PC-9 (cell line): ENCODE data around the gene SEC14L3. TPM values are rescaled to one million over a fixed set of nuclear protein-coding genes. Genes with fewer than 3 reads are reported as not detected.

Experiments used
- BruUV-seq: library from RNA; stranded (reverse); fragments of 400-500 nt; replicated peaks from 2 replicates; lab custom pipeline; 2021; lab: Mats Ljungman, UMichigan
- CTCF ChIA-PET: fragments of 300-600 bp; sonication (Branson Sonifier 250); formaldehyde crosslinking; loops from one replicate; lab custom pipeline; 2022; ENCODE audit warnings: antibody characterized with exemption; lab: Charles Lee
- POLR2A ChIA-PET: fragments of 300-600 bp; sonication (Branson Sonifier 250); formaldehyde crosslinking; loops from one replicate; lab custom pipeline; 2022; ENCODE audit warnings: antibody characterized with exemption; ENCODE audit not compliant: unreplicated experiment; lab: Charles Lee
- DNase-seq, 2 experiments: peaks; one replicate each; pipeline versions ENCODE4 v3.0.0 to v3.0.0-alpha.2; 2015 to 2022; ENCODE audit warnings: mixed read lengths in 1 of 2
- H2AFZ ChIP-seq: fragments of 200-600 bp; sonication (generic); 2 replicates; pipeline ENCODE4 v1.8.1; 2017; ENCODE audit warnings: antibody characterized with exemption
- H3F3A ChIP-seq: fragments of 200-600 bp; sonication (generic); 2 replicates; pipeline ENCODE4 v1.8.1; 2017; ENCODE audit warnings: antibody characterized with exemption, mild to moderate bottlenecking, low read depth; ENCODE audit not compliant: insufficient read depth
- H3K27ac ChIP-seq: fragments of 200-600 bp; sonication (generic); 2 replicates; pipeline ENCODE4 v1.6.1; 2016; ENCODE audit warnings: mixed run types
- H3K27me3 ChIP-seq: fragments of 200-600 bp; sonication (generic); 2 replicates; pipeline ENCODE4 v1.6.1; 2016; ENCODE audit warnings: low read depth, mixed run types; ENCODE audit not compliant: insufficient read depth
- H3K36me3 ChIP-seq: fragments of 200-600 bp; sonication (generic); 2 replicates; pipeline ENCODE4 v1.6.1; 2016; ENCODE audit warnings: low read depth, mixed run types
- H3K4me1 ChIP-seq: fragments of 200-600 bp; sonication (generic); replicated peaks from 2 replicates; pipeline ENCODE4 v1.6.1; 2016; ENCODE audit warnings: mixed run types; ENCODE audit not compliant: insufficient read depth
- H3K4me2 ChIP-seq: fragments of 200-600 bp; sonication (generic); 2 replicates; pipeline ENCODE4 v1.6.1; 2017; ENCODE audit warnings: mixed run types
- H3K4me3 ChIP-seq: fragments of 200-600 bp; sonication (generic); 2 replicates; pipeline ENCODE4 v1.6.1; 2016; ENCODE audit warnings: mixed run types
- H3K79me2 ChIP-seq: fragments of 200-600 bp; sonication (generic); 2 replicates; pipeline ENCODE4 v1.6.1; 2017; ENCODE audit warnings: low read depth, mixed run types
- H3K9me2 ChIP-seq: fragments of 200-600 bp; sonication (generic); 2 replicates; pipeline ENCODE4 v1.8.1; 2017; ENCODE audit warnings: mild to moderate bottlenecking; ENCODE audit not compliant: insufficient read depth
- H3K9me3 ChIP-seq: fragments of 200-600 bp; sonication (generic); 2 replicates; pipeline ENCODE4 v1.8.1; 2016; ENCODE audit warnings: low read depth; ENCODE audit not compliant: insufficient read depth
- H4K20me1 ChIP-seq: fragments of 200-600 bp; sonication (generic); 2 replicates; pipeline ENCODE4 v1.8.1; 2017; ENCODE audit not compliant: insufficient read depth
- EZH2 ChIP-seq: fragments of 200-600 bp; sonication (generic); IDR thresholded peaks from 2 replicates; pipeline ENCODE4 v1.8.0; 2017; ENCODE audit warnings: antibody characterized with exemption, low read depth
- intact Hi-C: fragments of 100-400 bp; cut with micrococcal nuclease; formaldehyde crosslinking; loops from one replicate; pipeline ENCODE4 v1.10.0; 2022; ENCODE audit not compliant: unreplicated experiment
- total RNA-seq: library from RNA; stranded (reverse); gene quantifications from 2 replicates; pipeline ENCODE4 v1.2.3, GENCODE V29; 2021
- TF ChIP-seq, protein P1 (sequence below): fragments of 200-600 bp; sonication (generic); conservative IDR thresholded peaks from 2 replicates; pipeline ENCODE4 v1.6.1; 2017; ENCODE audit warnings: mixed run types, antibody characterized with exemption, mild to moderate bottlenecking, moderate library complexity

Gene SEC14L3
- total RNA-seq, 1 experiment from 2014 or later: not detected

DNA sequence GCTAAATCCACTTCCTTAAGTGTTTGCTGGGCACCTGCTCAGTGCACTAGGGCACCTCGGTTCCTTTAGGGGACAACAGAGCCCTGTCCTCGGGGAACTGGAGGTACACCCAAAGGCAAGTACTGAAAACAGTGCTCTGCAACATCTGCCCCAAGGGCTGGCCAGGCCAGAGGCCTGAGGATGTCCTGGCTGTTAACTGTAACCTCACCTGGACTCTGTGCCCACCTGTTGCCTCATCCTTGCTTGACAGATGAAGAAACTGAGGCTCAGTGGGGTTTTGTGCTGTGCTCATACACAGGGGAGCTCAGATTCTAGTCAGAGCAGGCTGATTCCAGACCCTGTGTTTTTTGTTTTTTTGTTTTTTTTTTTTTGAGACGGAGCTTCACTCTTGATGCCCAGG, 31.1 kb upstream of the SEC14L3 start:
- H3K27ac ChIP-seq: no peak overlapping the region
- H3K4me2 ChIP-seq: no peak overlapping the region
- no peak overlapping the region for H2AFZ ChIP-seq
- no TSS peak for BruUV-seq
- H3K4me3 ChIP-seq: no peak overlapping the region
- H3K9me2 ChIP-seq: no peaks in the 10 kb centered on the region
- 0 out of 2 replicates have a peak, but pooled peaks cover 5% of the 10 kb centered on the region for H3K4me1 ChIP-seq
- peaks cover 14% of the 10 kb centered on the region for H3K27me3 ChIP-seq
- no peaks in the 10 kb centered on the region for H3K9me3 ChIP-seq
- H3F3A ChIP-seq: no peaks in the 10 kb centered on the region
- intact Hi-C loops: no loop called here
- H3K36me3 ChIP-seq: no peaks in the 10 kb centered on the region
- H3K79me2 ChIP-seq: no peaks in the 10 kb centered on the region
- ChIA-PET POLR2A (no interaction called here), CTCF (interaction anchor here (0.6 kb wide), 1 partner anchor 247 kb away, joined by 3 read pairs; no protein-coding TSS in a partner anchor)
- H4K20me1 ChIP-seq: no peaks in the 10 kb centered on the region
- TF ChIP-seq EZH2: no peak
- TF ChIP-seq, protein P1, sequence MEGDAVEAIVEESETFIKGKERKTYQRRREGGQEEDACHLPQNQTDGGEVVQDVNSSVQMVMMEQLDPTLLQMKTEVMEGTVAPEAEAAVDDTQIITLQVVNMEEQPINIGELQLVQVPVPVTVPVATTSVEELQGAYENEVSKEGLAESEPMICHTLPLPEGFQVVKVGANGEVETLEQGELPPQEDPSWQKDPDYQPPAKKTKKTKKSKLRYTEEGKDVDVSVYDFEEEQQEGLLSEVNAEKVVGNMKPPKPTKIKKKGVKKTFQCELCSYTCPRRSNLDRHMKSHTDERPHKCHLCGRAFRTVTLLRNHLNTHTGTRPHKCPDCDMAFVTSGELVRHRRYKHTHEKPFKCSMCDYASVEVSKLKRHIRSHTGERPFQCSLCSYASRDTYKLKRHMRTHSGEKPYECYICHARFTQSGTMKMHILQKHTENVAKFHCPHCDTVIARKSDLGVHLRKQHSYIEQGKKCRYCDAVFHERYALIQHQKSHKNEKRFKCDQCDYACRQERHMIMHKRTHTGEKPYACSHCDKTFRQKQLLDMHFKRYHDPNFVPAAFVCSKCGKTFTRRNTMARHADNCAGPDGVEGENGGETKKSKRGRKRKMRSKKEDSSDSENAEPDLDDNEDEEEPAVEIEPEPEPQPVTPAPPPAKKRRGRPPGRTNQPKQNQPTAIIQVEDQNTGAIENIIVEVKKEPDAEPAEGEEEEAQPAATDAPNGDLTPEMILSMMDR: no peak
- no peak for DNase-seq

DNA sequence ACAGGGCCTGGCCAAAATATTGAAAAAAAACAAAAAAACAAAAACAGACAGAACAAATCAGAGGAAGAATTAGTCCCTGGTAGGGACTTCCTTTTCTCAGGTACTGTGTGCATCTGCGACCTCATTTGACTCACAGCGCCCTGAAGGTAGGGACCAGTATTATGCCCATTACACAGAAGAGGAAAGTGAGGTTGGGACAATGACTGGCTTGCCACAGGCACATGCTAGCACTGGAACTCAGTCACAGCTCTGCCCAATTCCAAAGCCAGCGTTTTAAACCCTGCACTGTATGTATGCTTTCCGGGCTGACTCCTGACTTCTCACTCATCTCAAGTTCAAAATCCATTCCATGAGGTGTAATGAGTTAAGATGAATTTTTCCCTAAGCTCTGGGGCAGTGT, 30.3 kb upstream of the SEC14L3 start:
- POLR2A ChIA-PET: interaction anchor here (0.6 kb wide), 1 partner anchor 86 kb away, joined by 3 read pairs; no protein-coding TSS in a partner anchor
- Histone ChIP-seq H3K4me3 (no peak overlapping the region), H3K4me1 (0 out of 2 replicates have a peak, but pooled peaks cover 5% of the 10 kb centered on the region), H3K79me2 (no peaks in the 10 kb centered on the region), H3K36me3 (no peaks in the 10 kb centered on the region), H4K20me1 (no peaks in the 10 kb centered on the region), H3K9me2 (no peaks in the 10 kb centered on the region), H3F3A (no peaks in the 10 kb centered on the region), H2AFZ (no peak overlapping the region), H3K9me3 (no peaks in the 10 kb centered on the region), H3K4me2 (no peak overlapping the region), H3K27ac (no peak overlapping the region), H3K27me3 (peaks cover 14% of the 10 kb centered on the region)
- no TSS peak for BruUV-seq
- no peak for TF ChIP-seq EZH2
- TF ChIP-seq, protein P1: no peak
- intact Hi-C loops: no loop called here
- CTCF ChIA-PET: interaction anchor here (0.6 kb wide), 1 partner anchor 218 kb away, joined by 5 read pairs; no protein-coding TSS in a partner anchor
- no peak for DNase-seq

DNA sequence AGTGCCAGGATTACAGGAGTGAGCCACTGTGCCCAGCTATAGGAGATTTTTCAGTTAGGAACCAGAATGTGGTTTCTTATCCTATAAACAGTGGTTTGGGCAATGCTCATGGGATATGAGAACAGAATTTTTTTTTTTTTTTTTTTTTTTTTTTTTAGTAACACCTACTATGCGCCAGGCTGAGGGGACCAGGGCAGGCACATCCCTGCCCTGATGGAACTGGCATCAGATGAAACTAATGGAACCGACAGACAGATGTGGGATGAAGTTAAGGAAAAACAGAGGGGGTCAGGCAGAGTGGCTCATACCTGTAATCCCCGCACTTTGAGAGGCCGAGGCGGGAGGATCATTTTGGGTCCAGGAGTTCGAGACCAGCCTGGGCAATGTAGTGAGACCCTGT, 28.8 kb upstream of the SEC14L3 start:
- POLR2A ChIA-PET: no interaction called here
- CTCF ChIA-PET: no interaction called here
- TF ChIP-seq EZH2: no peak
- TF ChIP-seq, protein P1: no peak
- no peak for DNase-seq
- Histone ChIP-seq H3K36me3 (no peaks in the 10 kb centered on the region), H3K9me2 (no peaks in the 10 kb centered on the region), H3F3A (no peaks in the 10 kb centered on the region), H3K27me3 (peaks cover 11% of the 10 kb centered on the region), H3K79me2 (no peaks in the 10 kb centered on the region), H3K4me3 (no peak overlapping the region), H4K20me1 (no peaks in the 10 kb centered on the region; the same call in 1 of the 2 replicates), H3K4me1 (0 out of 2 replicates have a peak, but pooled peaks cover 5% of the 10 kb centered on the region), H3K4me2 (no peak overlapping the region), H3K9me3 (no peaks in the 10 kb centered on the region), H2AFZ (no peak overlapping the region), H3K27ac (no peak overlapping the region)
- intact Hi-C loops: no loop called here
- no TSS peak for BruUV-seq
